ENCODE results near the gene HHATL.

Gene HHATL

GRCh38 chr3:42670670-42671069 is 31.9 kb downstream of the HHATL start:
- Histone ChIP-seq H3K4me3 (ENCODE audit: low read length in 2 of 2) (no peak overlapping the region), H3K18ac (ENCODE audit: low read length) (no peak overlapping the region), H2BK12ac (ENCODE audit: low read length) (no peak overlapping the region), H3K9me3 (replicated peaks in 1 of 2; ENCODE audit: control insufficient read depth in 2 of 2, insufficient read depth in 1 of 2, low read depth in 1 of 2, low read length in 2 of 2) (peaks cover 0 to 7% of the 10 kb centered on the region in 2 donors), H4K8ac (ENCODE audit: low read depth, low read length) (no peak overlapping the region), H3K36me3 (replicated peaks in 1 of 2; ENCODE audit: control insufficient read depth in 2 of 2, insufficient read depth in 2 of 2, low read length in 2 of 2) (no peaks in the 10 kb centered on the region), H3K4me1 (ENCODE audit: control insufficient read depth in 2 of 2, insufficient read depth in 1 of 2, low read depth in 1 of 2, low read length in 2 of 2) (peaks cover 0 to 9% of the 10 kb centered on the region in 2 donors), H4K91ac (ENCODE audit: low read depth, low read length, poor library complexity) (no peak overlapping the region), H3K23ac (ENCODE audit: low read depth, low read length, poor library complexity) (no peak overlapping the region), H3K27ac (replicated peaks; ENCODE audit: low read length) (no peak overlapping the region), H2AK5ac (ENCODE audit: low read depth, low read length) (no peak overlapping the region), H2BK120ac (ENCODE audit: low read depth, low read length) (no peak overlapping the region), H2AFZ (ENCODE audit: low read length) (no peak overlapping the region), H3K9ac (ENCODE audit: low read depth, low read length, poor library complexity) (no peak overlapping the region), H3K14ac (ENCODE audit: low read length) (no peak overlapping the region), H2BK5ac (ENCODE audit: low read length) (no peak overlapping the region), H3K27me3 (ENCODE audit: control insufficient read depth in 3 of 3, insufficient read depth in 3 of 3, low read depth in 1 of 3, low read length in 3 of 3) (peaks cover 0 to 5% (median 0%) of the 10 kb centered on the region in 3 experiments), H3K79me1 (ENCODE audit: low read depth, low read length) (no peaks in the 10 kb centered on the region), H3K4ac (ENCODE audit: low read length) (no peak overlapping the region), H3K4me2 (ENCODE audit: insufficient read depth, low read length, poor library complexity, severe bottlenecking) (no peak overlapping the region), H2BK15ac (ENCODE audit: low read length) (no peak overlapping the region)
- WGBS, 2 donors (ENCODE audit: extremely low coverage in 2 of 2, insufficient read length in 2 of 2, insufficient replicate concordance in 1 of 2) = no CpG with 5 or more reads among the region's 1 CpG
- DNase-seq (ENCODE audit: low spot score) = no peak

GRCh38 chr3:42670051-42670576 is 32.5 kb downstream of the HHATL start:
- Histone ChIP-seq H2BK12ac (ENCODE audit: low read length) (no peak overlapping the region), H3K23ac (ENCODE audit: low read depth, low read length, poor library complexity) (no peak overlapping the region), H2BK5ac (ENCODE audit: low read length) (no peak overlapping the region), H3K27me3 (ENCODE audit: control insufficient read depth in 3 of 3, insufficient read depth in 3 of 3, low read depth in 1 of 3, low read length in 3 of 3) (peaks cover 0 to 5% (median 0%) of the 10 kb centered on the region in 3 experiments), H2BK120ac (ENCODE audit: low read depth, low read length) (no peak overlapping the region), H3K9me3 (replicated peaks in 1 of 2; ENCODE audit: control insufficient read depth in 2 of 2, insufficient read depth in 1 of 2, low read depth in 1 of 2, low read length in 2 of 2) (peaks cover 0 to 7% of the 10 kb centered on the region in 2 donors), H3K27ac (replicated peaks; ENCODE audit: low read length) (no peak overlapping the region), H2BK15ac (ENCODE audit: low read length) (no peak overlapping the region), H3K4me3 (ENCODE audit: low read length in 2 of 2) (no peak overlapping the region), H3K4me2 (ENCODE audit: insufficient read depth, low read length, poor library complexity, severe bottlenecking) (no peak overlapping the region), H3K18ac (ENCODE audit: low read length) (no peak overlapping the region), H4K91ac (ENCODE audit: low read depth, low read length, poor library complexity) (no peak overlapping the region), H2AK5ac (ENCODE audit: low read depth, low read length) (no peak overlapping the region), H3K4ac (ENCODE audit: low read length) (no peak overlapping the region), H3K36me3 (replicated peaks in 1 of 2; ENCODE audit: control insufficient read depth in 2 of 2, insufficient read depth in 2 of 2, low read length in 2 of 2) (no peaks in the 10 kb centered on the region), H3K4me1 (ENCODE audit: control insufficient read depth in 2 of 2, insufficient read depth in 1 of 2, low read depth in 1 of 2, low read length in 2 of 2) (peaks cover 0 to 9% of the 10 kb centered on the region in 2 donors), H4K8ac (ENCODE audit: low read depth, low read length) (no peak overlapping the region), H3K9ac (ENCODE audit: low read depth, low read length, poor library complexity) (no peak overlapping the region), H3K79me1 (ENCODE audit: low read depth, low read length) (no peaks in the 10 kb centered on the region), H3K14ac (ENCODE audit: low read length) (no peak overlapping the region), H2AFZ (ENCODE audit: low read length) (no peak overlapping the region)
- no CpG with 5 or more reads among the region's 7 CpGs for WGBS, 2 donors (ENCODE audit: extremely low coverage in 2 of 2, insufficient read length in 2 of 2, insufficient replicate concordance in 1 of 2)
- no peak for DNase-seq (ENCODE audit: low spot score)

DNA sequence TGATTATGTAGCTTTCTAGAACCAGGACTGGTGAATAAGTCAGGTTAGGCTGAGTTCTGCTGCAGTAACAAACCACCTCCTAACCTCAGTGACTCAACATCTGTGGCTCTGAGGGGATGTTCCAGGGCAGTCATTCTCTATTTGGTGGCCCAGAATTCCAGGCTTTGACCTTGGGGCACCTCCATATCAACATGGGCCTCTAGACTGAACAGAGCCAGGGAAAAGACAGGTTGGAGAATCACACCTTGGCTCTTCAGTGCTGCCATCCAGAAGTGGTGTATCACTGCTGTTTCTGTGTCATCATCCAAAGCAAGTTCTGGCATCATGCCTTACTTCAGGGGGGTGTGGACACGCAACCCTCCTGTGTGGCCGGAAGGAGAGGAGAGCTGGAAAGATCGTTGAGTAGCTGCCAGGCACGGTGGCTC is 33.8 kb downstream of the HHATL start:
- H3K79me1 ChIP-seq (ENCODE audit: low read depth, low read length) = no peaks in the 10 kb centered on the region
- H3K18ac ChIP-seq (ENCODE audit: low read length) = no peak overlapping the region
- H3K4me1 ChIP-seq (ENCODE audit: control insufficient read depth in 2 of 2, insufficient read depth in 1 of 2, low read depth in 1 of 2, low read length in 2 of 2) = peaks cover 0 to 9% of the 10 kb centered on the region in 2 donors
- no peak overlapping the region for H2BK5ac ChIP-seq (ENCODE audit: low read length)
- H3K27ac ChIP-seq (replicated peaks; ENCODE audit: low read length) = no peak overlapping the region
- H3K23ac ChIP-seq (ENCODE audit: low read depth, low read length, poor library complexity) = peak overlapping the region; percentile 19
- H2AFZ ChIP-seq (ENCODE audit: low read length) = no peak overlapping the region
- no peaks in the 10 kb centered on the region for H3K36me3 ChIP-seq (replicated peaks in 1 of 2; ENCODE audit: control insufficient read depth in 2 of 2, insufficient read depth in 2 of 2, low read length in 2 of 2)
- no peak overlapping the region for H3K4me2 ChIP-seq (ENCODE audit: insufficient read depth, low read length, poor library complexity, severe bottlenecking)
- no peak overlapping the region for H4K8ac ChIP-seq (ENCODE audit: low read depth, low read length)
- no peak overlapping the region for H4K91ac ChIP-seq (ENCODE audit: low read depth, low read length, poor library complexity)
- no peak overlapping the region for H3K9ac ChIP-seq (ENCODE audit: low read depth, low read length, poor library complexity)
- no peak overlapping the region for H3K14ac ChIP-seq (ENCODE audit: low read length)
- H3K4me3 ChIP-seq (ENCODE audit: low read length in 2 of 2) = no peak overlapping the region
- H3K9me3 ChIP-seq (replicated peaks in 1 of 2; ENCODE audit: control insufficient read depth in 2 of 2, insufficient read depth in 1 of 2, low read depth in 1 of 2, low read length in 2 of 2) = peaks cover 0 to 7% of the 10 kb centered on the region in 2 donors
- H2BK15ac ChIP-seq (ENCODE audit: low read length) = no peak overlapping the region
- peaks cover 0 to 5% (median 0%) of the 10 kb centered on the region in 3 experiments for H3K27me3 ChIP-seq (ENCODE audit: control insufficient read depth in 3 of 3, insufficient read depth in 3 of 3, low read depth in 1 of 3, low read length in 3 of 3)
- no CpG with 5 or more reads among the region's 4 CpGs for WGBS, 2 donors (ENCODE audit: extremely low coverage in 2 of 2, insufficient read length in 2 of 2, insufficient replicate concordance in 1 of 2)
- H2BK12ac ChIP-seq (ENCODE audit: low read length) = no peak overlapping the region
- DNase-seq (ENCODE audit: low spot score) = no peak
- H2BK120ac ChIP-seq (ENCODE audit: low read depth, low read length) = no peak overlapping the region
- no peak overlapping the region for H3K4ac ChIP-seq (ENCODE audit: low read length)
- H2AK5ac ChIP-seq (ENCODE audit: low read depth, low read length) = no peak overlapping the region

- Histone ChIP-seq H3K4me2 (ENCODE audit: insufficient read depth, low read length, poor library complexity, severe bottlenecking) (no peak overlapping the region), H2BK12ac (ENCODE audit: low read length) (no peak overlapping the region), H3K23ac (ENCODE audit: low read depth, low read length, poor library complexity) (no peak overlapping the region), H3K27me3 (ENCODE audit: control insufficient read depth in 3 of 3, insufficient read depth in 3 of 3, low read depth in 1 of 3, low read length in 3 of 3) (peaks cover 0 to 5% (median 0%) of the 10 kb centered on the region in 3 experiments), H3K9me3 (replicated peaks in 1 of 2; ENCODE audit: control insufficient read depth in 2 of 2, insufficient read depth in 1 of 2, low read depth in 1 of 2, low read length in 2 of 2) (peaks cover 0 to 7% of the 10 kb centered on the region in 2 donors), H3K9ac (ENCODE audit: low read depth, low read length, poor library complexity) (no peak overlapping the region), H3K4me3 (ENCODE audit: low read length in 2 of 2) (no peak overlapping the region), H3K4me1 (ENCODE audit: control insufficient read depth in 2 of 2, insufficient read depth in 1 of 2, low read depth in 1 of 2, low read length in 2 of 2) (peaks cover 0 to 12% of the 10 kb centered on the region in 2 donors), H4K8ac (ENCODE audit: low read depth, low read length) (no peak overlapping the region), H3K79me1 (ENCODE audit: low read depth, low read length) (no peaks in the 10 kb centered on the region), H2AK5ac (ENCODE audit: low read depth, low read length) (no peak overlapping the region), H2AFZ (ENCODE audit: low read length) (no peak overlapping the region), H2BK5ac (ENCODE audit: low read length) (no peak overlapping the region), H3K36me3 (replicated peaks in 1 of 2; ENCODE audit: control insufficient read depth in 2 of 2, insufficient read depth in 2 of 2, low read length in 2 of 2) (no peaks in the 10 kb centered on the region), H3K14ac (ENCODE audit: low read length) (no peak overlapping the region), H3K18ac (ENCODE audit: low read length) (no peak overlapping the region), H3K27ac (replicated peaks; ENCODE audit: low read length) (no peak overlapping the region), H2BK15ac (ENCODE audit: low read length) (no peak overlapping the region), H3K4ac (ENCODE audit: low read length) (no peak overlapping the region), H4K91ac (ENCODE audit: low read depth, low read length, poor library complexity) (no peak overlapping the region), H2BK120ac (ENCODE audit: low read depth, low read length) (no peak overlapping the region)
- DNase-seq (ENCODE audit: low spot score) = no peak
- WGBS, 2 donors (ENCODE audit: extremely low coverage in 2 of 2, insufficient read length in 2 of 2, insufficient replicate concordance in 1 of 2) = no CpG with 5 or more reads among the region's 2 CpGs
Measured at GRCh38 chr3:42668413-42668760, 34.2 kb downstream of the HHATL start.
